IMR-90 (cell line): ENCODE data around the gene TTC38. TPM values are rescaled to one million over a fixed set of nuclear protein-coding genes. Genes with fewer than 3 reads are reported as not detected.

Experiments
- ATAC-seq: fragments of 200-7000 bp; cut with Tn5 transposase; 2 replicates; pipeline ENCODE4 v1.9.1; 2020; ENCODE audit warnings: low read depth, mild to moderate bottlenecking, moderate library complexity
- BruUV-seq: library from RNA; stranded (reverse); fragments of 400-500 nt; replicated peaks from 2 replicates; lab custom pipeline; 2021; lab: Mats Ljungman, UMichigan
- CTCF ChIA-PET: fragments of 300-600 bp; formaldehyde crosslinking; extraction: SDS; loops from one replicate; lab custom pipeline; 2021; ENCODE audit warnings: antibody characterized with exemption; lab: Yijun Ruan, JAX
- POLR2A ChIA-PET: fragments of 300-600 bp; sonication (Branson Sonifier 250); formaldehyde crosslinking; loops from one replicate; lab custom pipeline; 2022; ENCODE audit warnings: antibody characterized with exemption; ENCODE audit not compliant: unreplicated experiment; lab: Charles Lee
- DNase-seq: peaks from one replicate; pipeline ENCODE4 v3.0.0; 2013
- H2AFZ ChIP-seq: replicated peaks from 2 replicates; pipeline ENCODE3; 2013; ENCODE audit warnings: low read length, mild to moderate bottlenecking; ENCODE audit not compliant: poor library complexity
- H2AK5ac ChIP-seq: 2 replicates; pipeline ENCODE4 v1.6.1; 2013; ENCODE audit warnings: low read depth, low read length, inconsistent platforms
- H2AK9ac ChIP-seq: replicated peaks from 2 replicates; pipeline ENCODE3; 2013; ENCODE audit warnings: mild to moderate bottlenecking, low read depth, low read length, moderate library complexity; ENCODE audit not compliant: poor library complexity
- H2BK120ac ChIP-seq: 2 replicates; pipeline ENCODE4 v1.6.1; 2013; ENCODE audit warnings: low read depth, low read length, inconsistent platforms
- H2BK15ac ChIP-seq: 3 replicates; pipeline ENCODE4 v1.6.1; 2013; ENCODE audit warnings: low read depth, low read length, inconsistent platforms
- H2BK20ac ChIP-seq: 2 replicates; pipeline ENCODE4 v1.6.1; 2013; ENCODE audit warnings: low read depth, mild to moderate bottlenecking, inconsistent platforms, low read length, moderate library complexity
- H2BK5ac ChIP-seq: 2 replicates; pipeline ENCODE4 v1.6.1; 2013; ENCODE audit warnings: mild to moderate bottlenecking, low read depth, low read length, inconsistent platforms; ENCODE audit not compliant: poor library complexity, severe bottlenecking
- H3K14ac ChIP-seq: replicated peaks from 2 replicates; pipeline ENCODE4 v1.6.1; 2013; ENCODE audit warnings: low read depth, low read length, inconsistent platforms
- H3K18ac ChIP-seq: 2 replicates; pipeline ENCODE4 v1.6.1; 2013; ENCODE audit warnings: low read depth, low read length, control low read depth
- H3K23ac ChIP-seq: 2 replicates; pipeline ENCODE4 v1.6.1; 2013; ENCODE audit warnings: low read depth, low read length, inconsistent platforms
- H3K27ac ChIP-seq: 2 replicates; pipeline ENCODE4 v1.5.1; 2013; ENCODE audit warnings: mild to moderate bottlenecking, control low read depth, low read length; ENCODE audit not compliant: insufficient read depth
- H3K27me3 ChIP-seq: 2 replicates; pipeline ENCODE4 v1.6.1; 2013; ENCODE audit warnings: low read length; ENCODE audit not compliant: control insufficient read depth, insufficient read depth
- H3K36me3 ChIP-seq: 2 replicates; pipeline ENCODE4 v1.6.1; 2013; ENCODE audit warnings: low read length, mixed read lengths; ENCODE audit not compliant: control insufficient read depth, insufficient read depth
- H3K4ac ChIP-seq: 2 replicates; pipeline ENCODE4 v1.6.1; 2013; ENCODE audit warnings: low read depth, low read length, inconsistent platforms
- H3K4me1 ChIP-seq: 2 replicates; pipeline ENCODE4 v1.6.1; 2013; ENCODE audit warnings: low read length, mixed read lengths; ENCODE audit not compliant: control insufficient read depth, insufficient read depth
- H3K4me2 ChIP-seq: 2 replicates; pipeline ENCODE4 v1.6.1; 2013; ENCODE audit warnings: low read depth, mild to moderate bottlenecking, control low read depth, low read length, moderate library complexity
- H3K4me3 ChIP-seq: 2 replicates; pipeline ENCODE4 v1.5.1; 2013; ENCODE audit warnings: low read depth, mild to moderate bottlenecking, control low read depth, low read length, moderate library complexity; ENCODE audit not compliant: insufficient read depth
- H3K56ac ChIP-seq: 2 replicates; pipeline ENCODE4 v1.6.1; 2013; ENCODE audit warnings: low read length, inconsistent platforms; ENCODE audit not compliant: insufficient read depth; ENCODE audit errors: extremely low read depth
- H3K79me1 ChIP-seq, 2 experiments: 2 replicates each; pipeline ENCODE4 v1.6.1; 2013; ENCODE audit warnings: low read length in 2 of 2, inconsistent platforms in 1 of 2, low read depth in 1 of 2
- H3K9ac ChIP-seq: 2 replicates; pipeline ENCODE4 v1.6.1; 2013; ENCODE audit warnings: low read depth, low read length, control low read depth
- H3K9me1 ChIP-seq: 2 replicates; pipeline ENCODE4 v1.6.1; 2013; ENCODE audit warnings: low read length, inconsistent platforms; ENCODE audit not compliant: insufficient read depth
- H3K9me3 ChIP-seq: 2 replicates; pipeline ENCODE4 v1.6.1; 2013; ENCODE audit warnings: low read length; ENCODE audit not compliant: control insufficient read depth, insufficient read depth
- H4K20me1 ChIP-seq: 2 replicates; pipeline ENCODE4 v1.6.1; 2013; ENCODE audit warnings: low read length, inconsistent platforms; ENCODE audit not compliant: insufficient read depth
- H4K5ac ChIP-seq: 2 replicates; pipeline ENCODE4 v1.6.1; 2013; ENCODE audit warnings: mild to moderate bottlenecking, low read depth, low read length, control low read depth
- H4K8ac ChIP-seq, 2 experiments: 2 replicates each; pipeline ENCODE4 v1.6.1; 2013; ENCODE audit warnings: low read depth in 2 of 2, low read length in 2 of 2, control low read depth in 1 of 2, inconsistent platforms in 1 of 2
- H4K91ac ChIP-seq: 2 replicates; pipeline ENCODE4 v1.6.1; 2013; ENCODE audit warnings: low read depth, low read length, inconsistent platforms; ENCODE audit not compliant: insufficient read depth
- CEBPB ChIP-seq: IDR thresholded peaks from 2 replicates; pipeline ENCODE4 v1.6.1; 2012; ENCODE audit warnings: low read depth, low read length, improper control_type of control experiment
- MAZ ChIP-seq: IDR thresholded peaks from 2 replicates; pipeline ENCODE4 v1.6.1; 2012; ENCODE audit warnings: low read depth, mild to moderate bottlenecking, low read length, improper control_type of control experiment, moderate library complexity, borderline replicate concordance
- MXI1 ChIP-seq: IDR thresholded peaks from 2 replicates; pipeline ENCODE4 v1.6.1; 2012; ENCODE audit warnings: low read depth, mild to moderate bottlenecking, low read length, moderate library complexity, borderline replicate concordance
- POLR2A ChIP-seq: IDR thresholded peaks from 2 replicates; pipeline ENCODE4 v1.6.1; 2012; ENCODE audit warnings: mild to moderate bottlenecking, low read depth, low read length
- RAD21 ChIP-seq: IDR thresholded peaks from 2 replicates; pipeline ENCODE4 v1.6.1; 2012; ENCODE audit warnings: low read length, improper control_type of control experiment
- RCOR1 ChIP-seq: IDR thresholded peaks from 2 replicates; pipeline ENCODE4 v1.6.1; 2012; ENCODE audit warnings: mild to moderate bottlenecking, low read length, improper control_type of control experiment; ENCODE audit not compliant: insufficient replicate concordance
- RFX5 ChIP-seq: IDR thresholded peaks from 2 replicates; pipeline ENCODE4 v1.8.0; 2012; ENCODE audit warnings: low read depth, mild to moderate bottlenecking, low read length, moderate library complexity
- WGBS, 2 experiments: methylation state at CpG; one replicate each; pipeline versions ENCODE4 v1.1.5 to v1.1.7; 2013; ENCODE audit warnings: missing lambda C conversion rate in 2 of 2; ENCODE audit not compliant: insufficient read length in 1 of 2; ENCODE audit errors: extremely low coverage in 2 of 2; 5-methylcytosine and 5-hydroxymethylcytosine counted together
- dilution Hi-C: fragments of 300-500 bp; cut with HindIII; formaldehyde crosslinking; loops from one replicate; pipeline ENCODE4 v1.14.3; 2018; ENCODE audit warnings: low sequenced_read_pairs; ENCODE audit not compliant: unreplicated experiment
- in situ Hi-C: fragments of 300-500 bp; cut with MboI; formaldehyde crosslinking; loops from 3 replicates; pipeline ENCODE4 v1.14.3; 2019; ENCODE audit warnings: low sequenced_read_pairs, inconsistent platforms, mixed read lengths
- intact Hi-C: fragments of 100-400 bp; cut with micrococcal nuclease; formaldehyde crosslinking; loops from 2 replicates; pipeline ENCODE4 v1.10.0; 2022
- polyA plus RNA-seq, 3 experiments: library from polyadenylated mRNA; depleted of rRNA; stranded (reverse); fragments of >200 nt; gene quantifications; 2 replicates each; pipeline ENCODE4 v1.2.3, GENCODE V29; 2012; ENCODE audit warnings: low replicate concordance in 1 of 3
- total RNA-seq: library from RNA; depleted of rRNA; stranded (reverse); fragments of >200 nt; gene quantifications from 2 replicates; pipeline ENCODE4 v1.2.3, GENCODE V29; 2012
- TF ChIP-seq, protein P1 (sequence below): fragments of 150-350 bp; IDR thresholded peaks from 2 replicates; pipeline ENCODE4 v1.6.1; 2017; ENCODE audit warnings: mild to moderate bottlenecking, antibody characterized with exemption, low read length, low read depth
- TF ChIP-seq, protein P2 (sequence below): fragments of 150-350 bp; IDR thresholded peaks from 2 replicates; pipeline ENCODE4 v1.6.1; 2016; ENCODE audit warnings: low read depth, mild to moderate bottlenecking, low read length, moderate library complexity, borderline replicate concordance

Gene TTC38
- total and polyA plus RNA-seq, 2 of the 4 experiments (the other 2 are of a cell fraction) = 43.6 to 52.3 TPM

DNA sequence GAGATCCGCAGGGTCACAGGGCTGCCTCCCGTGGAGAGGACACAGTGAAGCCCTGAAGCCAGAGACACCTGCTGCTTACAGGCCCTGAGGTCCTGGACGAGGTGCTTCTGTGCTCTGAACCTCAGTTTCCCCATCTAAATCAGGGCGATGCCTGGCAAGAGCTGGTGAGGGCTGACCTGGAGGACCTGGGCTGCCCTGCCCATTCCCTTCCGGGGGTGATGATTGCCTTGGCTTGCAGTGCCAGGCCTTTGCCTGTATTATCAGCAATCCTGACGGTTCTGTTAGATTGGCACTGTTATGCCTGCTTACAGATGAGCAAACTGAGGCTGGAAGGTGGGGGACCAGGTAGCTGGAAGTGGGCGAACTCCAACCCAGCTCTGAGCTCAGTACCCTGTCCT lies 21.0 kb downstream of the TTC38 start:
- Histone ChIP-seq H3K9me3 (no peaks in the 10 kb centered on the region), H3K36me3 (peaks cover 63% of the 10 kb centered on the region), H3K9ac (no peak overlapping the region), H2AFZ (no peak overlapping the region), H4K20me1 (no peaks in the 10 kb centered on the region), H3K4ac (no peak overlapping the region), H3K4me2 (no peak overlapping the region), H4K5ac (no peak overlapping the region), H3K18ac (no peak overlapping the region), H2BK15ac (no peak overlapping the region), H4K8ac (no peak overlapping the region), H2AK9ac (no peak overlapping the region), H3K14ac (no peak overlapping the region), H2BK5ac (no peak overlapping the region), H2AK5ac (no peak overlapping the region), H3K4me3 (no peak overlapping the region), H3K27ac (no peak overlapping the region), H4K91ac (no peak overlapping the region), H3K27me3 (no peaks in the 10 kb centered on the region), H3K56ac (no peak overlapping the region), H3K79me1 (no peaks in the 10 kb centered on the region), H3K23ac (no peak overlapping the region), H2BK20ac (no peak overlapping the region), H3K4me1 (no peaks in the 10 kb centered on the region), H3K9me1 (0 out of 2 replicates have a peak, but pooled peaks cover 6% of the 10 kb centered on the region), H2BK120ac (no peak overlapping the region)
- CTCF ChIA-PET = no interaction called here
- TF ChIP-seq, protein P1, sequence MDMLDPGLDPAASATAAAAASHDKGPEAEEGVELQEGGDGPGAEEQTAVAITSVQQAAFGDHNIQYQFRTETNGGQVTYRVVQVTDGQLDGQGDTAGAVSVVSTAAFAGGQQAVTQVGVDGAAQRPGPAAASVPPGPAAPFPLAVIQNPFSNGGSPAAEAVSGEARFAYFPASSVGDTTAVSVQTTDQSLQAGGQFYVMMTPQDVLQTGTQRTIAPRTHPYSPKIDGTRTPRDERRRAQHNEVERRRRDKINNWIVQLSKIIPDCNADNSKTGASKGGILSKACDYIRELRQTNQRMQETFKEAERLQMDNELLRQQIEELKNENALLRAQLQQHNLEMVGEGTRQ = no peak
- TF ChIP-seq, protein P2, sequence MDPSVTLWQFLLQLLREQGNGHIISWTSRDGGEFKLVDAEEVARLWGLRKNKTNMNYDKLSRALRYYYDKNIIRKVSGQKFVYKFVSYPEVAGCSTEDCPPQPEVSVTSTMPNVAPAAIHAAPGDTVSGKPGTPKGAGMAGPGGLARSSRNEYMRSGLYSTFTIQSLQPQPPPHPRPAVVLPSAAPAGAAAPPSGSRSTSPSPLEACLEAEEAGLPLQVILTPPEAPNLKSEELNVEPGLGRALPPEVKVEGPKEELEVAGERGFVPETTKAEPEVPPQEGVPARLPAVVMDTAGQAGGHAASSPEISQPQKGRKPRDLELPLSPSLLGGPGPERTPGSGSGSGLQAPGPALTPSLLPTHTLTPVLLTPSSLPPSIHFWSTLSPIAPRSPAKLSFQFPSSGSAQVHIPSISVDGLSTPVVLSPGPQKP = no peak
- TF ChIP-seq MAZ (no peak), RAD21 (no peak), MXI1 (no peak), RCOR1 (no peak), RFX5 (no peak), POLR2A (no peak), CEBPB (no peak)
- DNase-seq = no peak
- POLR2A ChIA-PET = no interaction called here
- ATAC-seq = no peak
- dilution Hi-C loops (no loop called here), in situ Hi-C loops (no loop called here), intact Hi-C loops (no loop called here)
- BruUV-seq = no TSS peak
- WGBS, 2 experiments = 75% methylated on average over 4 of the region's 7 CpGs; no CpG with 5 or more reads in 1 of the 2 experiments
